HL-60/S4 treated with retinoic acid at 250 ng/mL for 4 days and 3 days (cell line): ENCODE results near the gene APH1B.

Source experiments
- in situ Hi-C: fragments of 300-500 bp; cut with MboI; formaldehyde crosslinking; loops from 2 replicates; pipeline ENCODE4 v1.7.0; 2022; ENCODE audit warnings: low sequenced_read_pairs

APH1B gene

DNA sequence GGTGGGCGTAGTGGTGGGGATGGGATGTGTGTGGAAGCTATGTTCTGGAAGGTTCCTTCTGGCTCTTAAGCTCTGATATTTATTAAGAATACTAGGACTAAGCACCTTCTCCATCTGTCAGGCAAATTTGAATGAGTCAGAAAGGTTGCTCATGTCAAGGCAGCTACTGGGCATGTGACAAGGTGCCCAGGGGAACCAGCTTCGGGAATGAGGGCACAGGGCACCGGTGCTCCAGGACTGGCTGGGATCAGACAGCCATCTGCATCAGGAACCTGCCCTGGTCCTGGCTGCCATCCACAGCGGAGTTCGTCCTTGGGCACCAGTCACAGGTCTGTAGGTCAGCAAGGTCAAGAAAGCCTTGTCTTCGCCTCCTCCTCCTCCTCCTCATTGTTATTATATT, 71.8 kb downstream of the APH1B start:
- in situ Hi-C loops: no loop called here

DNA sequence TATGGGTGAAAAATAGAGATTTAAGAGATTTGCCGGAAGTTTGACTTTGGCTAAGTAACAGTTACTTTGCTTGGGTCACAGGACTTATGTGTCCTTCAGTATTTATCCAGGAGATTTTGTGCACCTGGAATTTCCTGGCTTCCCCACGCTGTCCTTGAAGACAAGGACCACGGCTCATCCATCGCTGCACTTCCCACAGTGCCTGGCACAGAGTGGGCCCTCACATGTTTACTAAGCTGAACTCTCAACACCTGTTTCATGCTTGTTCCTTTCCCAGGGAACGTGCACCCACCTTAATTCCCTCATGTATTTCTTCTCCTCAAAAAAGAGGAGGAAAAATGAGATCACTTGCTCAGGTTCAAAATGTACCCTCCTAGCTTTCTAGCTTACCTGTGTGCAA, 72.2 kb downstream of the APH1B start:
- in situ Hi-C loops: no loop called here

DNA sequence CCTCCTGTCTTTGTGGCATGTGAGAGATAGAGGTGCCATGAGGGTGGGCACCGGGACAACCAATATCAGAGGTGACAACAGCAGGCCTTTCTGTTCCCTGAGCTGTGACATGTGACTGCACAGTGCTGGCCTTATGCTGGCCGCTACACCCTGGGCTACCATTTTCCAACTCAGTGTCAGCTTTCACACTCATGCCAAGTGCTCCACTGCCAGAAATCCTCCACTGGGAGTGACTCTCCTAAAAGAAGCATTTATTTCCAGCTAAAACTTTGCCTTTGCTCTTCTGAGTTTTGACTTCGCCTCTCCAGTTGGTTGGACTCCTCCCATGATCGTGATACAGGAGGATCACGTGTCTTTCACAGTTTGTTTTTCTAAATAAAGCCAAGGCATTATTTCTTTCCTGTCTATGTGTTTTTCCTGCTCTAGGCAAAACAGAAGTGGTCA, 72.8 kb downstream of the APH1B start:
- in situ Hi-C loops: no loop called here

DNA sequence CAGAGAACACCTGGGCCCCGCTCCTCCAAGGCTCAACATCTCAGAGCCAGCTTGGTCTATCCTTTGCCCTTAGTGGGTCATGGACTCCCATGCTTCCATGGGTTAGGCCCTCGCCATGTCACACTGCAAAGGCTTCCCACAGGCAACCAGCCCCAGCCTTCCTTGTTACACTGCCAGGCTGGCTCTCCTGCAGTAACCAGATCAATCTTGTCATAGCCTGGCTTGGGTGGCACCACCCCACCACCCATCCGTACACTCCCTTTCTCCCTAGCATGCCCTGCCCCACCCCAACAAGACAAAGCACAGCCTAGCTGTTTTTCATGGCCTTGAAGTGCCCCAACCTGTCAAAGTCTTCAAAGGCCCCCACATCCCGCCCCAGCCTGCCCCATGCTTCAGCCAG, 73.8 kb downstream of the APH1B start:
- in situ Hi-C loops: no loop called here

DNA sequence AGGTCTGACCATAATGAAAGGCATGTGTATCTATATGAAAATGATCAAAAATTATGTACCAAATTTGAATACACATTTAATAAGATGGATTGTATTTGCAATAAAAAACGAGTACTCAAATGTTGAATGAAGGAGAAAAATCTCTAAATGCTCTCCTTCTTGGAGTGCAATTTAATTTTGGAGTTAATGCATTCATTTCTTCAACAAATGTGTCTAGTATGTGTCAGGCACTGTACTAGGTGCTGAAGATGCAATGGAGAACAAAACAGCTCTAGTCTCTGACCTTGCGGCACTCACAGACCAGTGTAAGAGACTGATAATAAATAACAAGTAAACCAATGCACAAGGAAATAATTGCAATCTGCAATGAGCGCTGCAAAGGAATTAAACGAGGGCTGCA, 75.4 kb downstream of the APH1B start:
- in situ Hi-C loops: no loop called here

GRCh38 chr15:63353261-63353660, 75.9 kb downstream of the APH1B start:
- in situ Hi-C loops: no loop called here

DNA sequence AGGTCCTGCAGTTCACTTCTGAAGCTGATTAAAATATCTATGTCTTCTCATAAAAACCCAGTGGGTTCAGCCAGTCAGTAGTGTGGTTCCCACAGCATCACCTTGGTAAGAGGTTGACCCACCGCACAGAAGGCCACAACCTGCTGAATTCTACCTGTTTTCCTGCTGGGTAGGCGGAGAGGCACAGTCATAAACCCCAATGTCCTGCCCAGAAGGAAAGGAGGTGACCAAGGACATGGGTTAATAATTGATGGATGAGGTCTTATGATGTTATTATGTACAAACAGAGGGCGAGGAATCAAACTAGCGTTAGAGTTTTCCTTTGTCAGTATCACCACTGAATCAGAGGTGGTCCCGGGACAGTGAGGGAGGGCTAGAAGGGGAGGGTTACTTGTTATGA, 76.5 kb downstream of the APH1B start:
- in situ Hi-C loops: no loop called here

DNA sequence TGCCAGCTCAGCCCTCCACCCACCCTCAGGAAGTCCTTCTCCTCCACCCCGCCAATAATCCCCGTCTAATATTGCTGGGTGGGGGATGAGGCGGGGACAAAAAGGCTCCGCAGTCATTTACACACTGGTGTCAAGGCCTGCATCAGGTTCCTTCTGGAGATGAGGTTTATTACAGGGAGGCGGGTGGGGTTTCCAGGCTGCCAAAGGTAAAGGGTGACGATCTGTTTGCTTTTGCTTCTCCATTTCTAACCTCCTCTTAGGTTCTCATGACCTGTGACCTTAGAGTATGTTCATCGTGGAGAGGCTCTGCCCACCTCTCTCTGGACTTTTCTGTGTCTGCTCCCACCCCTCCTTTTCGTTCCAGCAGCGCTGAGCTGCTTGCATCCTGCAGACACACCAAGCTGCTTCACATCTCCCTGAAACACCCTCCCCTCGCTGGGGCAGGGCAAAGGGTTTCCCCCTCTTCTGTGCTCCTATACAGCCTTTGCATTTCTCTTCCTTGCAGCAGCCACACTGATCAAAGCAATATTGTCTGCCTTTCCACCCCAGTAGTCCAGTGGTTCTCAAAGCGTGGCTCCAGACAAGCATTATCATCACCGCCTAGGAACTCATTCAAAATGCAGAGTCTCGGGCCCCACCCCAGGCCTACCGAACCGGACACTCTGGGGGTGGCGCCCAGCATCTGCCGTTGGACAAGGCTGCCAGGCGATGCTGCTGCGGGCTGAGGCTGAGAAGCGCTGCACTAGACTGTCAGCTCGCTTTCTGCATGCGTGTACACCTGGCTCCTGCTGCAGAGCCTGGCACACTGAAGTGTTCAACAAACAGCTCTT, 77.6 kb downstream of the APH1B start:
- in situ Hi-C loops: no loop called here

DNA sequence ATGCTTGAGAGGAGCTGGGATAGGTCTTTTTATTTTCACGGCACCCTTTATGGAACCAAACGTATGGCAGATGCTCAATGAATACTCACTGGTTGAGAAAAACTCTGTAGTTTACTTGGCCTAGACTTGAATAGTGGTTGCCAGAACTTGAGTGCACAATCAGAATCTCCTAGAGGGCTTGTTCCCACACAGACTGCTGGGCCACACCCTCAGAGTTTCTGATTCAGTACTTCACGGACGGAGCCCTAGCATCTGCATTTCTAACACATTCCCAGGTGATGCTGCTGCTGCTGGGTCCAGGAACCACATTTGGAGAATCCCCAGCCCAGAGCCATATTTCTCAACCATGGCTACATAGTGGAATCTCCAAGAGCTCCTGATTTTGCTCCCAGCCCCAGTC, 79.7 kb downstream of the APH1B start:
- in situ Hi-C loops: no loop called here

DNA sequence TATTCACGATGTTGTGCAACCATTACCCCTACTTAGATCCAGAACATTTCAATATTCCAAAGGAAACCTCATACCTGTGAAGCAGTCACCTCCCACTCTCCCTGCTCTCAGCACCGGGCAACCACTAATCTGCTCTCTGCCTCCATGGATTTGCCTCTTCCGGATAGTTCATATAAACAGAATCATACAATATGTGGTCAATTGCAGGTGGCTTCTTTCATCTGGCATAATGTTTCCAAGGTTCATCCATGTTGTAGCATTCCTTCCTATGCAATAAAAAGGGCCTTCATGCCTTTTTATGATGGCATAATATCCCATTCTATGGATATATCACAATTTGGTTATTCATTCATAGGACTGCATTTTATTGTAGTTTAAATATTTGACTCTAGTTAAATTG, 80.3 kb downstream of the APH1B start:
- in situ Hi-C loops: no loop called here

DNA sequence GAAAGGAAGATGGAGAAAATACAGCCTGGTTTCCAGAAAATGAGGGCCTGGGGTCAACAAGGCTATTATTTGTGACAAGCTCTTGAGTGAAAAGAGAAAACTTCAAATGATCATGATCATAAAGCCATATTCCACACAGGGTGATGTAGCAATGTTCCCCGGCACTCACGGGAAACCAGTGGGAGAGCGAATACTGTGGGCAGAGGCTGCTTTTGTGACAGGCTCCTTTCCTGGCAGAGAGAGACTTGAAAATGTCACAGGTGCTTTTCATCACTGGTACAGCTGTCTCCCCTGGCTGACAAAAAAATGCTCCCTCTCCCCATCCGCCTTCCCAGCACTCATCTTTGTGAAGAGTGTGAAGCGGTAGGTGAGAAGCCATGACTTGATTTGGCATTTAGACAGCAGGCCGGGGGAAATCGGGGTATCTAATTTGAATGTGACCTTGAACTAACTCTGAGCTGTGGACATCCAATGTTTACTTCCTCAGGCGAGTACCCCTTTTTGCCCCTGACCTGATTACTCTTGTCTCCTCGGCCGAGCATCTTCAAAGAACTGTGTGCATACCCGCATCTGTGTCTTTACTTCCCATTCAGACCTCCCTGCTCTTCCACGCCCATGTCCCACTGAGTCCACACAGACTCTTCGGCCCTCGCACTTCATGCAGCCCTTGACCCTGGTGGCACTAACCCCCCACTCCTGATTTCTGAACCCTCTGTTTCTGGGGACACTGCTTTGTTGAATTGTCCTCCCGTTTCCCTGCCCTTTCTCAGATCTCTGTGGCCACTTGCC, 81.0 kb downstream of the APH1B start:
- in situ Hi-C loops: no loop called here
